Liver (tissue), 3 donors: ENCODE data around the gene PDGFC.

Experiments used
- EGR1 ChIP-seq, 2 donors: IDR thresholded peaks; 2 replicates each; pipeline ENCODE4 v1.6.1; 2016 to 2018; ENCODE audit warnings: antibody characterized with exemption in 2 of 2, low read depth in 2 of 2
- FOXA1 ChIP-seq: IDR thresholded peaks from 2 replicates; pipeline ENCODE4 v1.6.1; 2016; ENCODE audit warnings: antibody characterized with exemption
- GABPA ChIP-seq, 2 donors: IDR thresholded peaks in 1 of 2; conservative IDR thresholded peaks in 1 of 2; 2 replicates each; pipeline ENCODE4 v1.6.1; 2016; ENCODE audit warnings: antibody characterized with exemption in 2 of 2, mild to moderate bottlenecking in 1 of 2, moderate library complexity in 1 of 2
- HNF4G ChIP-seq: IDR thresholded peaks from 2 replicates; pipeline ENCODE4 v1.6.1; 2016; ENCODE audit warnings: antibody characterized with exemption
- JUND ChIP-seq, 2 donors: IDR thresholded peaks; 2 replicates each; pipeline ENCODE4 v1.6.1; 2016; ENCODE audit warnings: antibody characterized with exemption in 2 of 2
- NR2F2 ChIP-seq: IDR thresholded peaks from 2 replicates; pipeline ENCODE4 v1.6.1; 2016; ENCODE audit warnings: antibody characterized with exemption
- RXRA ChIP-seq, 2 donors: IDR thresholded peaks; 2 replicates each; pipeline ENCODE4 v1.6.1; 2017 to 2018; ENCODE audit warnings: antibody characterized with exemption in 2 of 2, mild to moderate bottlenecking in 1 of 2
- SP1 ChIP-seq: IDR thresholded peaks from 2 replicates; pipeline ENCODE4 v1.6.1; 2018; ENCODE audit warnings: antibody characterized with exemption, mild to moderate bottlenecking
- TAF1 ChIP-seq: conservative IDR thresholded peaks from 2 replicates; pipeline ENCODE4 v1.6.1; 2016; ENCODE audit warnings: antibody characterized with exemption, mild to moderate bottlenecking
- YY1 ChIP-seq: IDR thresholded peaks from 2 replicates; pipeline ENCODE4 v1.6.1; 2016; ENCODE audit warnings: antibody characterized with exemption, mild to moderate bottlenecking
- TF ChIP-seq, protein P1 (sequence below): fragments of 150-350 bp; IDR thresholded peaks from 2 replicates; pipeline ENCODE4 v1.5.1; 2017; ENCODE audit warnings: improper control_type of control experiment, low read depth, low read length; ENCODE audit not compliant: missing input control
- TF ChIP-seq, protein P2 (sequence below): IDR thresholded peaks from 2 replicates; pipeline ENCODE4 v1.6.1; 2016; ENCODE audit warnings: antibody characterized with exemption, mild to moderate bottlenecking
- TF ChIP-seq, protein P3 (sequence below): IDR thresholded peaks from 2 replicates; pipeline ENCODE4 v1.6.1; 2016; ENCODE audit warnings: antibody characterized with exemption
- donor health status: healthy.
- donor health status: healthy.

DNA sequence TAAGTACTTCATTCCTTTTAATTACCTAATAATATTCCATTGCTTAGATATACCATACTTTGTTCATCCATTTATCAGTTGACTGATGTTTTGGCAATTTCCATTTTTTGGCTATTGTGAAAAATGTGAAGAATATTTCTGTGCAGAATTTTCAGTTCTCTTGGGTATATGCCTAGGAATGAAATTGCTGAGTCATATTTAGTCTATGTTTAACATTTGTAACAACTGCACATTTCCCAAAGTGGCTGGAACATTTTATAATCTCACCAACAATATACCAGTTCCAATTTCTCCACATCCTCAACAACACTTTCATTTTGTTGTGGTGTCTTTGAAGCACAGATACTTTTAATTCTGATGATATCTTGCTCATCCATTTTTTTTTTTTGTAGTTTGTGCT lies 215.5 kb downstream of the PDGFC start:
- TF ChIP-seq, protein P1, sequence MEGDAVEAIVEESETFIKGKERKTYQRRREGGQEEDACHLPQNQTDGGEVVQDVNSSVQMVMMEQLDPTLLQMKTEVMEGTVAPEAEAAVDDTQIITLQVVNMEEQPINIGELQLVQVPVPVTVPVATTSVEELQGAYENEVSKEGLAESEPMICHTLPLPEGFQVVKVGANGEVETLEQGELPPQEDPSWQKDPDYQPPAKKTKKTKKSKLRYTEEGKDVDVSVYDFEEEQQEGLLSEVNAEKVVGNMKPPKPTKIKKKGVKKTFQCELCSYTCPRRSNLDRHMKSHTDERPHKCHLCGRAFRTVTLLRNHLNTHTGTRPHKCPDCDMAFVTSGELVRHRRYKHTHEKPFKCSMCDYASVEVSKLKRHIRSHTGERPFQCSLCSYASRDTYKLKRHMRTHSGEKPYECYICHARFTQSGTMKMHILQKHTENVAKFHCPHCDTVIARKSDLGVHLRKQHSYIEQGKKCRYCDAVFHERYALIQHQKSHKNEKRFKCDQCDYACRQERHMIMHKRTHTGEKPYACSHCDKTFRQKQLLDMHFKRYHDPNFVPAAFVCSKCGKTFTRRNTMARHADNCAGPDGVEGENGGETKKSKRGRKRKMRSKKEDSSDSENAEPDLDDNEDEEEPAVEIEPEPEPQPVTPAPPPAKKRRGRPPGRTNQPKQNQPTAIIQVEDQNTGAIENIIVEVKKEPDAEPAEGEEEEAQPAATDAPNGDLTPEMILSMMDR: no peak
- TF ChIP-seq EGR1 (IDR thresholded peaks at IDR 0.05; ENCODE audit: low read depth in 2 of 2) (no peak), TAF1 (no peak), GABPA (IDR thresholded peaks at IDR 0.05 in 1 of 2, conservative IDR thresholded peaks at IDR 0.05 in 1 of 2) (no peak), JUND (IDR thresholded peaks at IDR 0.05) (no peak), HNF4G (no peak), NR2F2 (no peak), YY1 (no peak), SP1 (no peak), RXRA (IDR thresholded peaks at IDR 0.05) (no peak), FOXA1 (no peak)
- TF ChIP-seq, protein P2, sequence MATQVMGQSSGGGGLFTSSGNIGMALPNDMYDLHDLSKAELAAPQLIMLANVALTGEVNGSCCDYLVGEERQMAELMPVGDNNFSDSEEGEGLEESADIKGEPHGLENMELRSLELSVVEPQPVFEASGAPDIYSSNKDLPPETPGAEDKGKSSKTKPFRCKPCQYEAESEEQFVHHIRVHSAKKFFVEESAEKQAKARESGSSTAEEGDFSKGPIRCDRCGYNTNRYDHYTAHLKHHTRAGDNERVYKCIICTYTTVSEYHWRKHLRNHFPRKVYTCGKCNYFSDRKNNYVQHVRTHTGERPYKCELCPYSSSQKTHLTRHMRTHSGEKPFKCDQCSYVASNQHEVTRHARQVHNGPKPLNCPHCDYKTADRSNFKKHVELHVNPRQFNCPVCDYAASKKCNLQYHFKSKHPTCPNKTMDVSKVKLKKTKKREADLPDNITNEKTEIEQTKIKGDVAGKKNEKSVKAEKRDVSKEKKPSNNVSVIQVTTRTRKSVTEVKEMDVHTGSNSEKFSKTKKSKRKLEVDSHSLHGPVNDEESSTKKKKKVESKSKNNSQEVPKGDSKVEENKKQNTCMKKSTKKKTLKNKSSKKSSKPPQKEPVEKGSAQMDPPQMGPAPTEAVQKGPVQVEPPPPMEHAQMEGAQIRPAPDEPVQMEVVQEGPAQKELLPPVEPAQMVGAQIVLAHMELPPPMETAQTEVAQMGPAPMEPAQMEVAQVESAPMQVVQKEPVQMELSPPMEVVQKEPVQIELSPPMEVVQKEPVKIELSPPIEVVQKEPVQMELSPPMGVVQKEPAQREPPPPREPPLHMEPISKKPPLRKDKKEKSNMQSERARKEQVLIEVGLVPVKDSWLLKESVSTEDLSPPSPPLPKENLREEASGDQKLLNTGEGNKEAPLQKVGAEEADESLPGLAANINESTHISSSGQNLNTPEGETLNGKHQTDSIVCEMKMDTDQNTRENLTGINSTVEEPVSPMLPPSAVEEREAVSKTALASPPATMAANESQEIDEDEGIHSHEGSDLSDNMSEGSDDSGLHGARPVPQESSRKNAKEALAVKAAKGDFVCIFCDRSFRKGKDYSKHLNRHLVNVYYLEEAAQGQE: no peak
- TF ChIP-seq, protein P3, sequence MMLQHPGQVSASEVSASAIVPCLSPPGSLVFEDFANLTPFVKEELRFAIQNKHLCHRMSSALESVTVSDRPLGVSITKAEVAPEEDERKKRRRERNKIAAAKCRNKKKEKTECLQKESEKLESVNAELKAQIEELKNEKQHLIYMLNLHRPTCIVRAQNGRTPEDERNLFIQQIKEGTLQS: no peak
